Choroid plexus epithelial cell (primary cell): Measurements from ENCODE around the gene TOR4A.
A peak's percentile ranks its signal among the peaks of the same experiment; 100 is the strongest.

Source experiments
- DNase-seq: peaks from one replicate; pipeline ENCODE4 v3.0.0-alpha.2; 2010; ENCODE audit warnings: low read depth
- H3K4me3 ChIP-seq: 2 replicates; pipeline ENCODE4 v1.5.1; 2011; ENCODE audit warnings: low read depth, mild to moderate bottlenecking, control low read depth, low read length, moderate library complexity
- CTCF ChIP-seq: conservative IDR thresholded peaks from 2 replicates; pipeline ENCODE4 v1.5.1; 2011; ENCODE audit warnings: low read depth, mild to moderate bottlenecking, control low read depth, inconsistent platforms, low read length, moderate library complexity

Gene TOR4A

GRCh38 chr9:137304383-137305059, 27.0 kb downstream of the TOR4A start:
- H3K4me3 ChIP-seq = no peak overlapping the region
- DNase-seq = no peak
- TF ChIP-seq CTCF = peak; percentile 28

DNA sequence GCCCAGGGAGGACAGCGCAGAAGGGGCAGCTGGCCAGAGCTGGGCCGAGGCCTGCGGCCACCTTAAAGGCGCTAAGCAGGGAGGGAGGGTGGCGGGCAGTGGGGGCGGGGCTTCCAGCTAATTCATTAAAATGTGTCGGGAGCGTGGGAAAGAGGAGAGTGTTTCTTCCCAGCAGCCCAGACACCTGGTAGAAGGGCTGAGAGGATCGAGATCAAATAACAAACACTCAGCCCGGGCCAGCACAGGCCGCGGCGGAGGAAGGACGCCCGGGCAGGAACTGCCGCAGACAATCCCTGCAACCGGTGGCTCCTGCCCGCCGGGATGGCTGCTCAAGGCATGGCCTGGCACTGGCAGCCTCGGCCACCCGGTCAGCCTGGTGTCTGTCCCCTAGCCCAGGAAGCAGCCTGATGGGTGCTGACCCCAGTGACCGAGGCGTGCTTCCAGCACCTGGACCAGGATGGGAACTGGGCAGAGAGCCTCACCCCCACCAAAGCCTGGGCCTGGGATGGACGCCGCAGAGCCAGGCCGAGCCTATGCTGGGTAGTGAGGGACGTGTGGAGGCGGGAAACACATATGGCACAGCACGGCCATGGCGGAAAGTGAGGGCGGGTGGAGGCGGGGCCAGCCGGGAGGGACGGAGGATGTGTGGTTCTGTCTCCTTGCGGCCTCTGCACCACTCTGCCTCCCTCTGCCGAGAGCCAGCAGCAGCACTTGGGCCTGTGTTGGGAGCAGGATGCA, 27.7 kb downstream of the TOR4A start:
- H3K4me3 ChIP-seq = no peak overlapping the region
- DNase-seq = peak; percentile 41
- peak; percentile 27 for TF ChIP-seq CTCF

DNA sequence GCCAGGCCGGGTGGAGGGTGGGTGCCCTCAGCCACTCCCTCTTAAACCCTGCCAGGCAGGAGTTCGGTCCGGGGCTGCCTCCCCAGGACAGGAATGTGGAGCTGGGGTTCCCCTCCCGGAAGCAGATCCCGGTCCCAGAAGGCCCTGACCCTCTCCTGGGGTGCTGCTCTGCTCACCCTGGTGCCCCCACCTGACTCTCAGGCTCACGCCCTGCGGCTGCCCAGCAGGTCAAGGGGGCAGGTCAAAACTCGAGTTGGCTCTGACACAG, 28.2 kb downstream of the TOR4A start:
- DNase-seq = no peak
- no peak overlapping the region for H3K4me3 ChIP-seq
- no peak for TF ChIP-seq CTCF

DNA sequence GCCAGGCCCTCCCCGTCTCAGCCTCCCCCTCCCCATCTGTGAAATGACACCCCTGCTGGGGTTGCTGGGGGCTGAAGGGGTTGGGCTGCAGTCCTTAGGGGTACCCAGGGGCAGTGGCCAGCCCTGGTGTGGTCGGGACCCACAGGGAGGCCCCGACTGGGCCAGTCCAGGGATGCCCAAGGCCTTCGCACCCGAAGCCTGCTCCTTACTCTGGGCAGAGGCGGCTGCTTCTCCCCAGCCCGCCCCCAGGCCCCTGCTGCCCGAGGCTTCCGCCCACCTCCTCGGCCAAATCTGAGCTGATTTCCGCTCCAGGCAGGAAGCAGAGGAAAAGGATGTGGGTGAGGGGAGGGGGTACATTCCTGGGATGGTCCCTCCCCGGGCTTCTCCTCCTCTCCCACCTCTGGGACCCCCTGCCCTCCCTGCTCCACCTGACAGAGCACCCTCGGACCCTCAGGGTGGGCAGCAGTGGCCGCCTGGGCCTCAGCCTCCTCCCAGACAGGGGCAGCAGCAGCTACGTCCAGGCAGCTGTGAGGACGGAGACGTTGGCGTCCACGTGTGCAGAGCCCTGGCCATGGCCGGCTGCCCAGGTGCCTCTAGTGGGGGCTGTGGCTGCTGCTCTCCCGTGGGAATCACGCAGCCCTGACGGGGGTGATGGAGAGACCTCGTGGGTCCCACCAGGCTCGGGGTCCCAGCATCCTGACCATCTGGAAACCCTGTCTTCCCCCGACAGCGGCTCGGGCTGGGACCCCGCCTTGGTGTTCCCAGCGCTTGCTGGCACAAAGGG, 28.7 kb downstream of the TOR4A start:
- no peak for DNase-seq
- no peak for TF ChIP-seq CTCF
- H3K4me3 ChIP-seq = no peak overlapping the region

- TF ChIP-seq CTCF = no peak
- DNase-seq = no peak
- H3K4me3 ChIP-seq = no peak overlapping the region
Measured at GRCh38 chr9:137306850-137307254, 29.3 kb downstream of the TOR4A start.

DNA sequence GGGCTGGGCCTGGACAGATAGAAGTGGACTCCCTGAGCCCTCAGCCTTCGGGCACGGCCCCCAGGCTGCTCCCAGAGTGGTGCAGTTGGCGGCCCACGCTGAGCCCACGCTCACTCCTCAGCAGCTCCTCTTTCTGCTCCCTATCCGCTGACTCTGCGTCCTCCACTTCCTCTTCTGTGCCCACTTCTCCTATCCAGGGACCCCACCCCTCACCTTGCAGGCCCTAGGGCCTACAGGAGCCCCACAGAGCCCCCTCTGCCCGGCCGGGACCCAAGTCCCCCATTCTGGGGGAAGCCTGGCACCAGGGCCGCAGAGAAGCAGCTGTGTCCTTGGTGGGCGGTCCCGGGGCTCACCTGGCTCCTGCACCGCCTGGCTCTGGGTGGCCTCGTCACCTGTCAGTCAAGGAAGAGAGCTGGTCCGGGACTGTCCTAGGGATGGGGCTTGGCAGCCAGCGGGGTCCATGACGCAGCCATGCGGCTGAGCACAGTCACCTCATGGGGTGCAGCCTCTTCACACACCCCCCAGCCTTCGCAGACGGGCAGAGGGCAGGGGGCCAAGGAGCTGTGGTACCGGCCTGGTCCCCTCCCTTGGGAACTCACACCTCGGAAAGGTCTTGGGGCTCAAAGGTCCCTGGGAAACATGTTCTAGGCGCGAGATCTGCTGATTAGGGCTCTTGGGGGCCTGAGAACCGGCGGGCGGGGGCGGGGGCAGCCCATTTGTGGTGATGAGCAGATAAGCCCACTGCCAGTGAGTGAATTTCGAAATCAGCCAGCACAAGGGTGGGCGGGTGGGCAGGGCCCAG, 29.9 kb downstream of the TOR4A start:
- TF ChIP-seq CTCF = no peak
- H3K4me3 ChIP-seq = no peak overlapping the region
- no peak for DNase-seq
